ENCODE measurements around the gene OR4D6.
"Not testable (repeated sequence)": the region's sequence is repeated elsewhere in the genome, so short reads cannot be mapped to it uniquely, and the experiment has no call there.

OR4D6 gene

DNA sequence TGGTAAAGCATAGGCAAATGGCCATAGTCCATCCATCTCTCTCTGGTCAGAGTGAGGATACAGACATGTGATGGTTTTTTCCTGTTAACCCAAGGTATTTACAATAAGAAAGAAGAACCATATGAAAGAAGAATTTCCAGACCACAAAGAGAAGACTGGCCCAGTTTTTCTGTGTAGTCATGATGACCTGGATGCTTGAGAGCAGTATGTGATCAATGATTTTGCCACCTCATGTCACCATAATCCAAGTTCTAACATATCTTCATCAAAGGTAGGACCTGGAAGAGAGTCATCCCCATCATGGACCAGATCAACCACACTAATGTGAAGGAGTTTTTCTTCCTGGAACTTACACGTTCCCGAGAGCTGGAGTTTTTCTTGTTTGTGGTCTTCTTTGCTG is at the start of gene OR4D6:
Gene OR4D6, plus strand, starts transcription at position 301 of the 400 bp plus-strand sequence. Its CDS starts 0 bp downstream, at position 301.
- DNase-seq = no peak

DNA sequence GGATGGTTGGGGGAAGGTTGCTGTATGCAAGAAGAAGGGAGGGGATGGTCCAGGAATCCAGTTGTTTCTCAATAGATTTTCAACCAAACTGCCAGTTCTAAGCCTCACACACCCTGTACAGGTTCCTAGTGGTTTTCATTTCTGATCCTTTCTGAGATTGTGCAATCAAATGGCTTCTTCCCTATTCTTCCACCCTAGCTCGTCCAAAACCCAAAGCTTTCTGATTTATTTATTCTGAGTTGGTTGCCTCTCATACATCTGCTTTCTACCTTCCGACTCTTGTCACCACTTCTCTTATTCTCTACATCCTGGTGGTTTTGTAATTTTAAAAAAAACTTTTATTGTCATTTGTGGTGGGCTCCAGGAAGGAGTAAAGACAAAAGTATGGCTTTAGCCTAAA is 43.1 kb upstream of the OR4D6 start:
- DNase-seq = no peak

DNA sequence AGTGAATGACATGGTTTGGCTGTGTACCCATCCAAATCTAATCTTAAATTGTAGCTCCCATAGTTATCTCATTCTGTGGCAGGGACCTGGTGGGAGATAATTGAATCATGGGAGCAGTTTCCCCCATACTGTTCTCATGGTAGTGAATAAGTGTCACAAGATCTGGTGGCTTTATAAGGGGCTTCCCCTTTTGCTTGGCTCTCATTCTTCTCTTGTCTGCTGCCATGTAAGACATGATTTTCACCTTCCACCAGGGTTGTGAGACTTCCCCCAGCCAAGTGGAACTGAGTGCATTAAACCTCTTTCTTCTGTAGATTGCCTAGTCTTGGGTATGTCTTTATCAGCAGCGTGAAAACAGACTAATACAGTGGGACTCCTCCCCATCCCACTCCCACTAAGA is 41.6 kb upstream of the OR4D6 start:
- no peak for DNase-seq

DNA sequence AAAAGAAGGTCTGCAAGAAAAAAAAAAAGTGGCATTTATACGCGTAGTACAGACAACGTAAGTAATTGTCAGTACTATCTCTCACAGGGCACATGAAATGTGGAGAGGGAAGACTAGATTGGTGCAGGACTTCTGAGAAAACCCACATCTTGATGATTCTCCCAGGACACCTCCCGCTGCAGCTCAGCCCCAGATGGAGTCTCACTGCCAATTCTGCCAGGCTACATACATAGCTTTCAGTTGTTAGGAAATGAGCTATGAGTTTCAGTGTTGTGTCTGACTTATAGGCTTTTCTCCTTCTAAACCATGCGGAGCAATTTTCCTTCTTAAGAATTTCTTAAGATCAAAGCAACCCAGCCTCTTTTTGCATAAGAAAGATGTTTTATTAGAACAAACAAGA is 40.1 kb upstream of the OR4D6 start:
- no peak for DNase-seq

DNA sequence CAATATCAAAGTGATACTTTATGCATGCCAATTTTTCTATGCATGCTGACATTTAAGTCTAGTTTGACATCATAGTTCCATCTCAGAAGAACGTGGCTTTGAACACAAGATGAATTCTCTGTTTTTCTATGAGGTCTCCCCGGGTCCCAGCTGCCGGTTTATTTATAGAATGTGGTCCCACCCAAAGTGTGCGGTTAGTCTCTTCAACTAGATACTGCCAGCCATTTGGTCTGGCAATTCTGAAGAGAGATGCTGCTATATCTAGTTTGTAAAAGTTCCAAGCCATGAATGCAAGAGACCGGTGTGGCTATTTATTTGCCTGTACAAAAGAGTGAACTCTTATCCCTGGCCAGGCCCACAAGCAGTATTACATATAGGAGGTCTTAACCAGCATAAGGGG is 39.7 kb upstream of the OR4D6 start:
- DNase-seq = no peak

DNA sequence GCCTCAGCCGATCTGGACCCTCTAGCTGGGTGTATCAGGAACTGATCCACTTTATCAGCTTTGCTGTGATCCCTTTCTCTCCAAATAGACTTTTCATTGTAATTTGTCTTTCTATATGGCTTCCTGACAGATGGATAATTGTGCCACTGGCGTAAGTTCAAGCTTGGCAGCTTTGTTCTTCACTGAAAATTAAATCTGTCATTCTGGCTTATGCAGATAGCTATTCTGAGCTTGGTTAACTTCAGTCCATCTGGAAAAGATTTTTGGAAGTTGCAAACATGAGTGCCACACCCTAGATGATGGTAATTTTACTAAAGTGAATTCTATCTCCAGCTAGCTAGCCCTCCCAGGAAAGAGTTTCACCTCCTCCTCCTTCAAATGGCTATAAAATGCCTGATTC is 38.6 kb upstream of the OR4D6 start:
- DNase-seq = no peak

DNA sequence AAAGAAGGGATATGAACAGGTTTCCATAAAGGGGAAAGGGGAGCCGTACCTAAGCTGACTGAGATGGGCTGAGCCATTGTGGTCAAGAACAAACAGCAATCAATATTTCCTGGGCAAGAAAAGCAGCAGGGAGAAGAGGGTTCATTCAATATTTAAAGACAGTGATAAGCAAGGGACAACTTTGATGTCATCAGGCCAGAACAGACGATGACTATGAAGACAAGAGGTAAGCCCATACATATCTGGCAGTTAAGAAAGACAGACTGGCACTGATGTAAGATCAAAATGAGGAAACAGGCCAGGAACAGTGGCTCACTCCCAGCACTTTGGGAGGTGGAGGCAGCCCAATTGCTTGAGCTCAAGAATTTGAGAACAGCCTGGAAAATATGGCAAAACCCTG is 32.9 kb upstream of the OR4D6 start:
- no peak for DNase-seq

DNA sequence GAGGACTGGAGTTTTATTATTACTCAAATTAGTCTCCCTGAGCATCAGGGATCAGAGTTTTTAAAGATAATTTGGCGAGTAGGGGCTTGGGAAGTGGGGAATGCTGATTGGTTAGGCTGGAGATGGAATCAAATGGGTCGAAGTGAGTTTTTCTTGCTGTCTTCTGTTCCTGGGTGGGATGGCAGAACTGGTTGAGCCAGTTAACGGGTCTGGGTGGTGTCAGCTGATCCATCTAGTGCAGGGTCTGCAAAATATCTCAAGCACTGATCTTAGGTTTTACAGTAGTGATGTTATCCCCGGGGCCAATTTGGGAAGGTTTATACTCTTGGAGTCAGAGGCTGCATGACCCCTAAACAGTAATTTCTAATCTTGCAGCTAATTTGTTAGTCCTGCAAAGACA is 31.6 kb upstream of the OR4D6 start:
- DNase-seq = no peak

DNA sequence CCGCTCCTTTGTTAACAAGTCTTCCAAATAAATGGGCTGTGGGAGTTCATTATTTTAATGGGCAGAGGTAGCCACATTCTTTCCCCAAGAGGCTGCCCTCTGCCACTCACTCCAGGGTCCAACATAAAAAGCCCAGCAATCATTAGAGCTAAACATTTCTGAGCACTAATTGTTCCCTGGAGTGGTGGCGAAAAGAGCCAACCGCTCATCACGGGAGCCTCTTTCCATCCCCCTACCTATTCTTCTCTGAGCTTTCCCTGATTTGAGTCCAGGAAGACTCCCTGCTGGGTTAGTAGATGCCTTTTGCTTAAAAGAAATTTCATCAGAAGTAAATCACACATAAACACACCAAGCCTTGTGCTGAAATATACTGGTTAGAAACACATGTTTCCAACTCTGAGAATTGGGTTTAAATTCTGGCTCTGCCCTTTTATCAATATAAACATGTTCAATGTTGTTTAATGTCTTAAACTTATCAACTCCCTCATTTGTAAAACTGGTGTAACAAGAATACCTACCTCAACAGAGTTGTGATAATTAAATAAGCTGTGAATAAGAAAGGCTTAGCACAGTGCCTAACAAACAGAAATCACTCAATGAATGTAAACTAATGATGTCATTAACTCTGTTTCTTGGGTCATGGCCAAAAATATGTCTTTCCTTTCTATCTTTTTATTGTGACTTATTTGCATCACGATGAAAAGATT is 30.2 kb upstream of the OR4D6 start, which contains the start of gene OR5A2:
Gene OR5A2, minus strand, starts transcription at position 53 of the 707 bp plus-strand sequence. CDS start 3,460 bp downstream, outside the sequence.
- no peak for DNase-seq

DNA sequence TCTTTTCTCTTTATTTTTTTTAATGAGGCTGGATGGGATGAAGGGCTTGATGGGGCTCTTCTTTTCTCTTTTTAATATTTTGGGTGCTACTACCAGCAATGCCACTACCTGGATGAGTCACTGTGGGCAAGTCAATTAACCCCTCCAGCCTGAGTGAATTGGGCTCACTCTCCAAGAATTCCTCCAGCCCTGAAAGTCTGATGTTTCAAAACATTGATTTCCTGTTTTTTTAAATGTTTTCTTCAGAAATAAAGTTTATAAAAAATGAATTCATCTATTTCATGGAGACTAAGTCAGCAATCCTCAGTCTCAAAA is 29.7 kb upstream of the OR4D6 start:
- DNase-seq = no peak

DNA sequence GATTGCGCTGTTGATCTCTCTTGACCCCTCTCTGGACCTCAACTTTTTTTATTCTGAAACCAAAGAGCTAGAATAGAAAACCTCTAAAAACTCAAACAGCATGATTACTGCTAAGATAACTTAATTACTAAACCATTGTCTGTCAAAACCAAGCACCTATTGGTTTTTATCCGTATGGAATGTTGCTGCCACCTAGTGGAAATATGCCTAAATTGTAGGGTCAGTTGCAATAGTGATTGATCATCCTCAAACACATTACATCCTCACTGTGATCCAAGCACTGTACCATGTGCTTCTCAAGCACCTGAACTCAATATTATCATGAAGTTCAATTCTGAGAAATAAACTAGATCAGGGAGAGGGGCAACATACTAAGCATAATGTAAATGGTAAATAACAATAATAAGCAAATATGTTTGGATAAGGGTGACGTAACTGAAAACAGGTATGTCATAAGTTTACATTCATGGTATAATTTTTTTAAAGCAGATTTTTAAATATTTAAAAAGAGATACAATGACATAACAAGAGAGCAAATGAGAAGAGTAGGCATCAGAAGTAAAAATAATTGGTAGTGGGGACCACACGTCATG is 26.7 kb upstream of the OR4D6 start:
- DNase-seq = peak; percentile 35

DNA sequence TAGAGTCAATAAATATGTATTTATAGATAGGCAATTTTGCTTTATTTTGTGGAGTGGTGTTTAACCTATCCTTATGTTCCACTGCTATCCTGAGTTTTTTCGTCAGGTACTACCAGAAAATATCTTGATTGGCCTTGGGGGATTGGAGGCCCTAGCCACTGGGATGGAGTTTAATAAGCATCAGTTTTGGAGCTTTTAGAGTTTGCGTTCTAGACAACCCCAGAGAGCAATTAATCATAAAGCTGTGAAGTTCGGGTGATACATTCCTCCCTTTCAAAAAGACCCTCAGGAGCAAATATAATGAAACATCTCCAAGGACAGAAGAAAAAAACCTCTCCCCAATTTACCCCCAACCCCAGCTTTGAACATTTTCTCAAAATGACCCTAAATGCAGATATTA is 20.6 kb upstream of the OR4D6 start, which contains the start of gene OR5A1:
Gene OR5A1, plus strand, starts transcription at position 301 of the 400 bp plus-strand sequence. CDS start 6,700 bp downstream, outside the sequence.
- DNase-seq = no peak

DNA sequence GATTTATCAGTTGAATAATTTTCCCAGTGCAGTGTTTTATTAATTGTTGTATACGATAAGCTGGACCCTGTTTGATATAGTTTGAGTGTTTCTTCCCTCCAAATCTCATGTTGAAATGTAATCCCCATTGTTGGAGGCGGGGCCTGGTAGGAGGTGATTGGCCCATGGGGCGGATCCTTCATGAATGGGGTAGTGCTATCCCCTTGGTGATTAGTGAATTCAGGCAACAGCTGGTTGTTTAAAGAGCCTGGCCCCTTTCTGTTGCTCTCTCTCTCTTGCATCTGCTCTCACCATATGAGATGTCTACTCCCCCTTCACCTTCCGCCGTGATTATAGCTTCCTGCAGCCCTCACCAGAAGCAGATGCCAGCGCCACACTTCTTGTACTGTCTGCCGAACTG is 19.0 kb upstream of the OR4D6 start:
- DNase-seq = no peak

DNA sequence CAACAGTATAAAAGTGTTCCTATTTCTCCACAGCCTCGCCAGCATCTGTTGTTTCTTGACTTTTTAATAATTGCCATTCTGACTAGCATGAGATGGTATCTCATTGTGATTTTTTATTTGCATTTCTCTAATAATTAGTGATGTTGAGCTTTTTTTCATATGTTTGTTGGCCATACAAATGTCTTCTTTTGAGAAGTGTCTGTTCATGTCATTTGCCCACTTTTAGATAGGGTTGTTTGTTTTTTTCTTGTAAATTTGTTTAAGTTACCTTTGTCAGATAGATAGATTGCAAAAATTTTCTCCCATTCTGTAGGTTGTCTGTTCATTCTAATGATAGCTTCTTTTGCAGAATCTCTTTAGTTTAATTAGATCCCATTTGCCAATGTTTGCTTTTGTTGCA is 11.1 kb upstream of the OR4D6 start:
- DNase-seq = not testable (repeated sequence)

DNA sequence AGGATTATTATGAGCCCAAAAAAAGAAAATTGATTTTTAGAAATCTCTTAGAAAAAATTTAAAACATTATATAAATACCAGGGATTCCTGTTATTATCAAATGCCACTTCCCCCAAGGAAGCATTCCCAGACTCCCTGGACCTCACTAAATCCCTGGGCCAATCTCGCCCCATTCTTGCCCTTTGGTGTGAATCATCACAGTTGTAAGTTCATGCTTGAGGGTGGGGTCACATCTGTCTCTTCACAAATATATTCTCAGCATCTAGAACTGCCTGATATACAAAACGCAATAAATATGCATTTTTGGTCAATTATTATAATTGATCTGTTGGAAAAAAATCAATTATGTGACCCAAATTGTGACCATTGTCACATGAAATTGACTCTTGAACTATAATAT is 8.3 kb upstream of the OR4D6 start:
- DNase-seq = no peak

DNA sequence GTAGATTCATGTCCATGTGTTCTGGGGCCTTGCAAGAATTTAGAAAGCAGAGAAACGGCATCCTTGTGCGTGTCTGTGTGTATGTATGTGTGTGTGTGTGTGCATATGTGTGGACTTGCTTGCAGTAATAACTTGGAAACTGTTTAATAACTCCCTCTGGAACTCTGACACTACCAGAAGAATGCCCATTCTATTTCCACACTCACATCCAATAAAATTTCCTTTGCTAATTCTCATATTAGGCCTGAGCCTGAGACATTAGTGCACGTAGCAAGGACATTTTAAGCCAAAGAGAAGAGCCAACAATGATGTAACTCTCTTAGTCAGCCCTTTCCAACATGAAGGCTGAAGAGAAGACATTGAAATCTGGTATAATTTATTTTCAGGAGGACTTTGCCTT is 3.2 kb downstream of the OR4D6 start:
- no peak for DNase-seq

DNA sequence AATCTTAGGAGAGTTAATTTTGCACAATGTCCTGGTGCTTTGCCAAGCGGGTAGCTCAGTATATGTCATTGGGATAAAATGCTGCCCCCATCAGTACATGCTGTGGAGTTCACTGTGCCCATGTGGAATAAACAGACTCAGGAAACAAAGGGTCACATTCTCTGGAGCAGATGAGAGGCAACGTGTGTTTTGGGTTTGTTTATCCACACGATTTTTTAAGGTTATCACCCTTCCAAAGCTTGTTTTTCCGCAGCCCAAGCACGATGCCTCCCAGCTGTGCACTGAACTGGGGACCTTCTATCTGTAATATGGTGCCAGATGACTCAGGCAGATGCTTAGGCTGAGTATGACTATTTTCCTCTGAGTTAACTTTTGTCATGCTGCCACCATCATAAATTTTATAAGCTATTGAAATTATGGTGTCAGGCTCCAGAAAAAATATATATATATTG is 6.5 kb downstream of the OR4D6 start:
- DNase-seq = no peak

DNA sequence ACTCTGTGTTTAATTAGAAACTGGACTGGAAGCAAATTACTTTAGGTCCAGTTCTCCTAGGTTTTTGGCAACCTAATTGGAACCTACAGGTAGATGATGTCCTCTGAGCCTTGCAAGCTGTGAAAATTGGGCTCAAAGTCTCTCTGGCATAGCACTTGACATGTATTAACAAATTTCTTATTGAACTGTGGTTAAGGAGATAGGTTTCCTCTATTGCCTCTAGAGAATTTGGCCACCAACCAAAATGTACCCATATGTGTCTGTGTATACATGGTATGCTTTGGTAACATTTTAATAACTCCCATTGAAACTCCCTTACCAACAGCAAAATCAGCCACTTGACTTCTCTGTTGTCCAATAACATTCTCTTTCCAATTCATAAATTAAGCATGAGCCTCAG is 16.3 kb downstream of the OR4D6 start, which contains the start of gene OR4D10:
Gene OR4D10, plus strand, starts transcription at position 301 of the 400 bp plus-strand sequence. CDS start 4,115 bp downstream, outside the sequence.
- DNase-seq = no peak

DNA sequence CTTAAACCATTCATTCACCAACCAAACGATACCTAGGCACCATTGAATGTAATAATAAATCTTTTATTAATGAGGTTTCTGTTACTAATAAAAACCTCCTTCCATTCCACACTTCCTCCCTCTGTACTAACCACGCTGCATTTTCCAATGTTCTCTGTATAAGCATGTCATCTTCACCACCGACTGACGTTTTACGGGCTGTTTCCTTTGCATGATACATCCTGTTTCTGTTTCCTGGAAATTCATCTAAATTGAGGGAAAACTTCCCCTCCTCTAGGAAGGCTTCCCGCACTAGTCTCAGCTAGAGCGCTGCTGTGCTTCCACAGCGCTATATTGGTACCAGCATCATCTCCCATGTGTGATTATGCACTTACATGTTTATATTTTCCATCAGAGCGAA is 18.4 kb downstream of the OR4D6 start:
- no peak for DNase-seq

DNA sequence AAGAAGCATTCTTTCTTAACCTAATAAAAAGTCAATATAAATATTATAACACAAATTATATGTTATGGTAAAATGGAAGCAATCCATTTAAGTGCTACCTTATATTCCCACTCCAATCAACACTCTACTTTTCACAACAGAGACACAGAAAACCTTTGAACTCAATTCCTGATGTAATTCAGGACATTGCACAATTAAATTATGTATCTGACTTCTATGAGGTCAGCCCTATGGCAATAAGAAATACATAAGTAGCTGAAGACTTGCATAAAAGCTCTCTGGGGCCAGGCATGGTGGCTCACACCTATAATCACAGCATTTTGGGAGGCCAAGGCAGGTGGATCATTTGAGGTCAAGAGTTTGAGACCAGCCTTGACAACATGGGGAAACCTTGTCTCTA is 23.1 kb downstream of the OR4D6 start:
- DNase-seq = no peak

DNA sequence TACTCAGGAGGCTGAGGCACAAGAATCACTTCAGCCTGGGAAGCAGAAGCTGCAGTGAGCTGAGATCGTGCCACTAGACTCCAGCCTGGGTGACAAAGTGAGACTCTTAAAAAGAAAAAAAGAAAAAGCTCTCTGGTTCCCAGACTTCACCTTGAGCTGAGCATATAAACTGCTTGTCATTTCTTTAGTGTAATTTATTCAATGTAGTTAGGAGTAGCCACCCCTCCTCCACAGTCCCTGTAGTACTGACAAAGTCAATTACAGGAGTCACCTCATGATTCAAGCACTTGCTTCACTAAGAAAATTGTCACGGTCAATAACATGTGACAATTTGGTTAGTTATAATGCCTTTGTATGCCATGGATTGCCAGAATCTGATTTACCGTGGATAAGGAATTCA is 23.6 kb downstream of the OR4D6 start:
- DNase-seq = no peak

DNA sequence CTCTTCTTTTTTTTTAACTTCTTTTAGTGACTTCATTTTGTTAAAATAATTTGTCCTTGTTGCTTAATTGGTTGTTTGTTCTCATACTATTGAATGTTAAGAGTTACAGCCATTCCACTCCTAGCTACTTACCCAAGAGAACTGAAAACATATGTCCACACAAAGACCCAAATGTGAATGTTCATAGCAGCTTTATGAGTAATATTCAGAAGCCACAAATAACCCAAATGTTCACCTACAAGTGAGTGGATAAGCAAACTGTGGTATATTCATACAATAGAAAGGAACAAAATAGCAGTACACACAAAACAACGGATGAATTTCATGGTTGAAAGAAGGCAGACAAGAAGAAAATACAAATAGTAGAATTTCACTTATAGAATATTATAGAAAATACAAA is 45.2 kb downstream of the OR4D6 start:
- no peak for DNase-seq

DNA sequence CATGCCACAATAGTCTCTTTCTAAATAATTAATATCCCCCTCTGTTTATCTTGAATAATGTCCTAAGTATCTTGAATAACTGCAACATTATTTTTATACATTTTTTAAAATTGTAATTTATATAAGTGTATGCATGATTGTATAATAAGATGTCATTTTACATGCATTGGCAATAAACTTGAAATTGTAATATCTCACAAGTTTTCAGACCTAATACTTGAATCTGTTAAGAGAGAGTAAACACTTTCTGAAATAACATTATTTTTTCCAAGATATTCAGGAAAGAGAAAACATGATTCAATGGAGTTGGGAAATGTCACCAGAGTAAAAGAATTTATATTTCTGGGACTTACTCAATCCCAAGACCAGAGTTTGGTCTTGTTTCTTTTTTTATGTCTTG is 46.5 kb downstream of the OR4D6 start, which contains the start of gene OR4D11:
Gene OR4D11, plus strand, starts transcription at position 301 of the 400 bp plus-strand sequence. Its CDS starts 0 bp downstream, at position 301.
- no peak for DNase-seq

Measured in stimulated activated CD8-positive, alpha-beta memory T cell treated with anti-CD3 and anti-CD28 coated beads, Interleukin-4, amount 100 ng/mL, for 48 hours (primary cell).